ENCODE results near the gene TIMMDC1. TPM values are rescaled to one million over a fixed set of nuclear protein-coding genes. Genes with fewer than 3 reads are reported as not detected.
"Not testable (repeated sequence)": the region's sequence is repeated elsewhere in the genome, so short reads cannot be mapped to it uniquely, and the experiment has no call there.

The TIMMDC1 gene
- total RNA-seq, 1 experiment from 2014 or later, result 73.8 TPM

DNA sequence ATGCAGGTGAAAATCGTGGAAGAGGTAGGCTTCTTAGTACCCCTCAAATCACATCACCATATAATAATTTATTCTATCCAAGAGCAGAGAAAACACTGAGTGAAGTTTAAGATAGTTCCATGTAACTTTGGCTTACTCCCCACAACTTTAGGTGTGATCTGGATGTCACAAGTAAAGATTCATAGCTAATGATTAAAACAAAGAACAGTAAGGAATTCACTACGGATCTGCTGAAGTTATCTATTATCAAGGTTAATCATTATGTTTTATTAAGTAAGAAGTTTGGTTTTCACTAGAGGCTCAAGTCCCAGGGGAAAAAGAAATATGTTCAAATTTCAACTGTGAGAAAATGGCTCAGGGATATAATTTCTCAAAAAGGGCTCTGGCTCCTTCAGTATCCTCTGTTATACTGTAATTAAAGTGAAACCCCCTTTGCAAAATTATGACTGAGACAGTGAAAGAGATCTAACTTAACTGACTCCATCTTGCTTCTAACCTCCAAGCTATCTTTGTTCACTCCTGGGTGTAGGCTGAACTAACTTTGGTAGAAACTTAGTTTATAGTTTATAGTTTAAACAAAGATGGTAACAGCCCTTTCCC lies 43.9 kb downstream of the TIMMDC1 start:
- Histone ChIP-seq H3K4me3 (no peak overlapping the region), H3K36me3 (no peaks in the 10 kb centered on the region), H3K27me3 (no peaks in the 10 kb centered on the region), H3K9me3 (no peaks in the 10 kb centered on the region; the same call in 1 of the 2 replicates)
- no peak for DNase-seq

DNA sequence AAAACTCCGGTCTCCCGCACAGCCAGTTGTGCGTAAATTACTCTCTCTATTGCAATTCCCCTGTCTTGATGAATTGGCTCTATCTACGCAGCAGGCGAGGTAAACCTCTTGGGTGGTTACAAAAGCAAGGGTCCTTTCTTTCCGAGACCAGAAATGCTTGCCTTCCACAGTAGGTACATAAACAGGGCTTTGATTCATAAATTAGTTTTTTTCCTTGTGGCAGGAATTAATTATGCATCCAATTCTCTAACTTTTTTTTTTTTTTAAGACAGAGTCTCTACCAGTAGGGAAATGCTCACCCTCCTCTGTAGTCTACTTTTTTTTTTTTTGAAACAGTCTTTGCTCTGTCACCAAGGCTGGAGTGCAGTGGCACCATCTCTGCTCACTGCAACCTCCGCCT lies 44.8 kb downstream of the TIMMDC1 start:
- H3K9me3 ChIP-seq, result no peaks in the 10 kb centered on the region; the same call in 1 of the 2 replicates
- H3K4me3 ChIP-seq, result no peak overlapping the region
- DNase-seq, result no peak
- no peaks in the 10 kb centered on the region for H3K27me3 ChIP-seq
- H3K36me3 ChIP-seq, result no peaks in the 10 kb centered on the region

GRCh38 chr3:119547227-119547626 lies 48.9 kb downstream of the TIMMDC1 start:
- Histone ChIP-seq H3K36me3 (no peaks in the 10 kb centered on the region), H3K9me3 (no peaks in the 10 kb centered on the region; the same call in 1 of the 2 replicates), H3K4me3 (no peak overlapping the region), H3K27me3 (no peaks in the 10 kb centered on the region)
- no peak for DNase-seq

DNA sequence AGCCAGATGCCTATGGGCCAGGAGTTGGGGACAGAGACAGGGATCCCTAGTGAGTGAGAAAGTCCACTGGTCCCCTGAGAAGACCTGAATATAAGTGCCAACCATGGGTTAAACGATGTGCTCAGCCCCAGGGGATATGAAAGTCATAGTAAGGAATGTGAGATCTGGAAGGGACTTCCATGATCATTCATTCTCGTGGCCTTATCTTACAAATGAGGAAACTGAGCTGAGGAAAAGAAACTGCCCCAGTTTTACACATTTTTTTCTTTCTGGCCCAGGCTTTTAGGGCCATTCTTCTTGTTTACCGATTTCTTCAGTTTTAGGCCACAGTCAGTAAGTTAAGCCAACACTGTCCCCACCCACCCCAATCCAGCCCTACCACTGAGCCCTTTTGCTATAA lies 50.0 kb downstream of the TIMMDC1 start:
- DNase-seq, result no peak
- no peaks in the 10 kb centered on the region for H3K27me3 ChIP-seq
- no peak overlapping the region for H3K4me3 ChIP-seq
- no peaks in the 10 kb centered on the region; the same call in 1 of the 2 replicates for H3K9me3 ChIP-seq
- H3K36me3 ChIP-seq, result no peaks in the 10 kb centered on the region

- DNase-seq, result no peak
- Histone ChIP-seq H3K9me3 (no peaks in the 10 kb centered on the region), H3K36me3 (no peaks in the 10 kb centered on the region), H3K27me3 (no peaks in the 10 kb centered on the region), H3K4me3 (no peak overlapping the region)
Observed at GRCh38 chr3:119550192-119550910, 52.0 kb downstream of the TIMMDC1 start.

GRCh38 chr3:119551598-119551997 lies 53.3 kb downstream of the TIMMDC1 start:
- no peaks in the 10 kb centered on the region for H3K9me3 ChIP-seq
- H3K27me3 ChIP-seq, result no peaks in the 10 kb centered on the region
- no peaks in the 10 kb centered on the region for H3K36me3 ChIP-seq
- no peak overlapping the region for H3K4me3 ChIP-seq
- no peak for DNase-seq

DNA sequence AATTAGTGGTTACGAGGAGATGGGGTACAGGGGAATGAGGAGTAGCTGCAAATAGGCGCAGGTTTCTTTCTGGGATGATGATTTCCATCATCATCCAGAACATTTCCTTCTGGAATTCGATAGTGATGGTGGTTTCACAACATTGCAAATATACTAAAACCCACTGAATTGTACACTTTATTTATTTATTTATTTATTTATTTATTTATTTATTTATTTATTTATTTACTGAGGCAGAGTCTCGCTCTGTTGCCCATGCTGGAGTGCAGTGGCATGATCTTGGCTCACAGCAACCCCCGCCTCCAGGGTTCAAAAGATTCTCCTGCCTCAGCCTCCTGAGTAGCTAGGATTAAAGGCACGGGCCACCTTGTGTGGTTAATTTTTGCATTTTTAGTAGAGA lies 54.6 kb downstream of the TIMMDC1 start:
- not testable (repeated sequence) for DNase-seq, H3K27me3 ChIP-seq, H3K36me3 ChIP-seq, H3K4me3 ChIP-seq, H3K9me3 ChIP-seq

GRCh38 chr3:119553823-119554415 lies 55.6 kb downstream of the TIMMDC1 start:
- no peaks in the 10 kb centered on the region for H3K9me3 ChIP-seq
- H3K36me3 ChIP-seq, result no peaks in the 10 kb centered on the region
- no peaks in the 10 kb centered on the region for H3K27me3 ChIP-seq
- no peak for DNase-seq
- H3K4me3 ChIP-seq, result no peak overlapping the region

DNA sequence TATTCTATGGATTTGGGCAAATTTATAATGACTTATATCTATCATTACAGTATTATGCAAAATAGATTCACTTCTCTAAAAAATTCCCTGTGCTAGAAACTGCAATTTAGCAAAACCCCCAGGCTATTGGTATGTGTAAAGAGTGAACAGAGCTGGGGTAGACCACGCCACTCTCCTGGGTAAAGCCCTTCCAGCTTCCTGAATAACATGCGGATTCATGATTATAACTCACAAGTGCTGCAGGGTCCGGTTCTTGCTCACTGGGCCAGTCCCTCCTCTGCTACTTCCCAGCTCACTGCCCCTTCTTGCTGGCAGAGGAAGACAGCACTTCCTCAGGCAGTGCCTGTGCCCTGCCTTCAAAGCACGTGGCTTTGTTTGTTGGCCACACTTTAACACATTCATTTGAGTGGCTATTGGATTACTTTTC lies 57.0 kb downstream of the TIMMDC1 start:
- no peak for DNase-seq
- Histone ChIP-seq H3K36me3 (no peaks in the 10 kb centered on the region), H3K27me3 (no peaks in the 10 kb centered on the region), H3K4me3 (no peak overlapping the region), H3K9me3 (no peaks in the 10 kb centered on the region)

- H3K27me3 ChIP-seq, result no peaks in the 10 kb centered on the region
- no peak overlapping the region for H3K4me3 ChIP-seq
- H3K36me3 ChIP-seq, result no peaks in the 10 kb centered on the region
- no peak for DNase-seq
- H3K9me3 ChIP-seq, result no peaks in the 10 kb centered on the region
Observed at GRCh38 chr3:119555929-119556328, 57.6 kb downstream of the TIMMDC1 start.

- Histone ChIP-seq H3K36me3 (no peaks in the 10 kb centered on the region), H3K27me3 (no peaks in the 10 kb centered on the region)
- no peak for DNase-seq
Observed at GRCh38 chr3:119557192-119557876, 59.0 kb downstream of the TIMMDC1 start.

GRCh38 chr3:119557877-119558269 lies 59.5 kb downstream of the TIMMDC1 start:
- Histone ChIP-seq H3K36me3 (no peaks in the 10 kb centered on the region), H3K4me3 (no peak overlapping the region), H3K27me3 (no peaks in the 10 kb centered on the region), H3K9me3 (no peaks in the 10 kb centered on the region)
- DNase-seq, result no peak

More at GRCh38 chr3:119557192-119557876, 59.0 kb downstream of the TIMMDC1 start:
- no peak overlapping the region for H3K4me3 ChIP-seq
- no peaks in the 10 kb centered on the region for H3K9me3 ChIP-seq

GRCh38 chr3:119558626-119559317 lies 60.4 kb downstream of the TIMMDC1 start:
- H3K27me3 ChIP-seq, result no peaks in the 10 kb centered on the region
- H3K36me3 ChIP-seq, result no peaks in the 10 kb centered on the region
- no peaks in the 10 kb centered on the region for H3K9me3 ChIP-seq
- H3K4me3 ChIP-seq, result no peak overlapping the region
- no peak for DNase-seq

DNA sequence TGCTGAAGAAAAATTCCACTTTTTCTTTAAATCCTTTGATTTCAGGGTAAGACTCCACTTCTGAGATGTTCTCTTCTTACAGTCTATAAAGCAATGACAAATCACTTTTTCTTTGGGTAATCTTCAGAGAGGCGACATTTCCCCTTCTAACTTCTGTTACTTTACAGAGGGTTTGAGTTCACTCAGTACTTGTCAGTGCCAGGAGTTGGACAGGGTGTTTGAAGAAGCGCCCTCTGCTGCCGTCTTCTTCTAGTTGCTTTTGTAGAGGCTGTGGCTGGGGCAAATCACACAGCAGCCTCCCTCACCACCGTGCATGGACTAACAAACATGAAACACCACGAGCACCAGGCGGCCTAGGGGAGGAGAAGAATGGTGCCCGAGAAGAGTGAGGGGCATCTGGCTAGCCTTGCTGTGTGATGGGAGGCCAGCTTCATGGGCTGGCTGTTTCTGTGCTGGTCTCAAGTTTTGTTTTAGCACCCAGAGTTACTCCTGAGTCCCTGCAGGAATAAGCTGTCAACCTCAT lies 61.2 kb downstream of the TIMMDC1 start, which contains the start of gene CD80:
CD80 (minus strand) TSS at position 174 of the 523 bp plus-strand sequence. CDS start 1,886 bp downstream, outside the sequence.
- DNase-seq, result peak; percentile 48
- Histone ChIP-seq H3K36me3 (no peaks in the 10 kb centered on the region), H3K27me3 (no peaks in the 10 kb centered on the region), H3K4me3 (no peak within 1 kb of the TSS), H3K9me3 (no peaks in the 10 kb centered on the region)

DNA sequence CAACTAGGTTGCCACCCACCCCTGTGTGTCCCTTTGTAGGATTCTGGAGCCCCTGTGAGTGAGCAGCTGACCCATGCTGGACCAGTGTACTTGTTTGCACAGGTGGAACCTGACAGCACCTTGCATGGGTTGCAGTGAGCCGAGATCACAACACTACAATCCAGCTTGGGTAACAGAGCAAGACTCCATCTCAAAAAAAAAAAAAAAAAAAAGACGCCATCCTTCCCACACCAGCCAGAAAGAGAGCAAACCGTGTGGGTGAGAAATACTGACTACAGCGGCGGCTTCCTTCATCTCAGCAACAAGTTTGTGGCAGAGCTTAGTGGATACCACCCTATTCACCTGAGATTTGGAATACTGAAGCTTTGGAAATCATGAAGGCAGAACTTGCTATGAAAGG lies 61.8 kb downstream of the TIMMDC1 start:
- no peak overlapping the region for H3K4me3 ChIP-seq
- no peaks in the 10 kb centered on the region for H3K27me3 ChIP-seq
- no peak for DNase-seq
- no peaks in the 10 kb centered on the region for H3K36me3 ChIP-seq
- no peaks in the 10 kb centered on the region for H3K9me3 ChIP-seq

DNA sequence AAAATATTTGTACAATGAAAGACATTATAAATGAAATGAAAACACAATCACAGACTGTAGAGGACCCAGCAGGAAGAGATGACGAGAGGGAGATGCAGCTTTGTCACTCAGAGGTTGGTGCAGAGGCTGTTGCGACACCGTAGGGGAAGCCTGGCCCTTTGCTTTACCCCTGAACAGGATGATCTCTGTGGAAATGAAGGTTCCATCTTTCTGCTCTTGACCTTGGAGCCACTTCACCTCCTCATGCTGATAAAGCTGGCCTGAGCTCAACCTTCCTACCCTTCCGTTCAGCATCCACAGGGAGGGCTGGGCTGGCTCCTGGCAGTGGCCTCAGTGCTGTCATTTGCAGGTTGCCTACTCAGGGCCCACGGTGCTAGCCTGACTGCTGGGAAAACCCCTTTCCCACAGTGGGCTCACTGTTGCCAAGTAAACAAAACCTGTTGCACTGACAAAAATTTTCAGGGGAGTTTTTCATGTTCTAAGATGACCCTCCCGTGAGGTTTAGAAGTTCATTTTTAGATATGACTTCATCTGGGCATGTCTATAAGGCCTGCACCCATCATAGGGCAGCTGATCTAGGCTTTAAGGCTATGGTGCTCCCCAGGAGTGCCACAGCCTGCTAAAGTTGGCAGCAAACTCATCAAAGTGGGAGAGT lies 64.1 kb downstream of the TIMMDC1 start:
- Histone ChIP-seq H3K27me3 (0 out of 2 replicates have a peak, but pooled peaks cover 2% of the 10 kb centered on the region), H3K9me3 (no peaks in the 10 kb centered on the region; the same call in 1 of the 2 replicates), H3K4me3 (no peak overlapping the region), H3K36me3 (no peaks in the 10 kb centered on the region)
- DNase-seq, result no peak
